ENCODE results near the gene BMP4. TPM values are rescaled to one million over a fixed set of nuclear protein-coding genes. Genes with fewer than 3 reads are reported as not detected.
A peak's percentile ranks its signal among the peaks of the same experiment; 100 is the strongest.
"Not testable (repeated sequence)": the region's sequence is repeated elsewhere in the genome, so short reads cannot be mapped to it uniquely, and the experiment has no call there.

The BMP4 gene
- total RNA-seq (2012; rRNA removed), result 0.87 TPM in 1 of 2 replicates, not detected in the other

DNA sequence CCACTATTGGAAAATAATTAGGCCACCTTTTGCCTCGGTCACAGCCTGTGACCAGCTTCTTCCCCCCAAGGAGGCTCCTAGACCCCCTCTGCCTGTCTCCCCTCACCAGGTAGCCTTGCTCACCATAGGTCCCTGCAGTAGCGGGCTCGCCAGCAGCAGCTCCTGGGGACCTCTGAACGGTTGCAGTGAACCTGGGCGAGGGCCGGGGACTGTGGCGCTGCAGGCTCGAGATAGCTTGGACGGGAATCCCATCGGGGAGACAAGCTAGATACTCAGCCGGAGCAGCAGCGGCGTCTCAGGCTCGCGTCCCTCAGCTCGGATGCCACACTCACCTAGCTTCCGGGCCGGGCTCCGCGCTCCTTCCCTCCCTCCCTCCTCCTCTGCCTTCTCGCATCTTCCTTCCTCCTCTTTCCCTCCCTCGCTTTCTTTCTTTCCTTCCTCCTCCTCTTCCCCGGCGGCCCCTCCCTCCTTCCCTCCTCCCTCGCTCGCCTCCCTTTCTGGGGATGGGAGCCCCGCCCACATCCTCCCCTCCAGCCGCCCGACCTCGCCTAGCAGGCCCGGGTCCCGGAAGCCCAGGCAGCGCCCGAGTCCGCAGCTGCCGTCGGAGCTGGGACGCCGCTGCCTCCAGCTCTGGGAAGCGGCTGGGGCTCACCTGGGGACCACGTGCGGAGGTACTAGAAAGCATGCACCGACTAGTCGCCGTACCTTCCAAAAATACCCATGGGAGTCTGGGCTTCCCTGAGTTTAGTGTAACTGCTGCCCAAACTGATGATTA is at the start of gene BMP4:
Gene BMP4, minus strand, starts transcription at position 399 of the 775 bp plus-strand sequence. CDS start 4,603 bp downstream, outside the sequence.
- H3K36me3 ChIP-seq (ENCODE audit: insufficient read depth, low read length), result no peaks in the 10 kb centered on the region
- peaks cover 27% of the 10 kb centered on the region for H3K27me3 ChIP-seq (ENCODE audit: control insufficient read depth, insufficient read depth, low read length)
- peak within 1 kb of the TSS; percentile 82 for H3K9ac ChIP-seq (ENCODE audit: low read depth, low read length)
- no peaks in the 10 kb centered on the region for H3K9me3 ChIP-seq (replicated peaks; ENCODE audit: low read length)
- peak within 1 kb of the TSS; percentile 78 for H3K4me3 ChIP-seq (ENCODE audit: low read length)
- H3K4me2 ChIP-seq (ENCODE audit: low read length), result peak within 1 kb of the TSS; percentile 99
- peaks cover 39% of the 10 kb centered on the region for H3K4me1 ChIP-seq (ENCODE audit: control insufficient read depth, insufficient read depth, low read length)

DNA sequence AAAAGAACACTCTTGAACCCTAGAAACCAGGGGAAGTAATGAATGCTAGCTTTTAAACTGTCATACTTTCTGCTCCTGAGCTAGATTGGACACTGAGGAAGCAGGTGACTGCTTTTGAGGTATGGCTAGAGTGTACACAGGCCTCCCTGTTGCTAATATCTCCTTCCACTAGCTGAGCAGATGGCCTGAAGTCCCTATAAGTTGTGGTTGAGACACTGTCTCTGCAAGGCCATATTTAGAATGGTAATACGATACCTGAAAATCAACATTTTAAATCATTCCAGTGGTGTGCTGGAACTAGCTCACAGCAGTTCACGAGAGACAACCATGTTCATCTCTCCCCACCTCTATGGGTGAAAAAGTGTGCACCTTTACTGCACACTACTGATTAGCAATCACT is 46.4 kb upstream of the BMP4 start:
- Histone ChIP-seq H3K4me3 (ENCODE audit: low read length) (no peak overlapping the region), H3K27me3 (ENCODE audit: control insufficient read depth, insufficient read depth, low read length) (no peaks in the 10 kb centered on the region), H3K4me1 (ENCODE audit: control insufficient read depth, insufficient read depth, low read length) (peaks cover 51% of the 10 kb centered on the region), H3K9me3 (replicated peaks; ENCODE audit: low read length) (no peaks in the 10 kb centered on the region), H3K36me3 (ENCODE audit: insufficient read depth, low read length) (no peaks in the 10 kb centered on the region), H3K9ac (ENCODE audit: low read depth, low read length) (no peak overlapping the region), H3K4me2 (ENCODE audit: low read length) (peak overlapping the region; percentile 32)

DNA sequence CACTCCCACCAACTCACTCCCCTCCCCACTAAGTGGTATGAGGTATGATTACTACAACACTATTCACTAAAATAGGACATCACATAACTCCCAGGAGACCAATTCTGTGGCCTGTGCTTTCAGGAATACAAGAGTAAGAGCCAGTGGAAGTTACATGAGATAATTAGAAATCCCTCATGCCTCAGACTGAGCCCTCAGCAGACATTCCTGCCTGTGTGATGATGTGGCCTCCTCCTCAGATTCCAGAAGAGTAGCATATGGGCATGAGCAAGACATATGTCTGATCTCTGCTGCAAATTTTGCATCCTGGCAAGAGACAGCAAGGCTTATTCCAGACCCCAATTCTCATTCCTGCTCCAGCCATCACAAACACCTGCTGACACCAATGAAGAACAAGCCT is 46.0 kb upstream of the BMP4 start:
- Histone ChIP-seq H3K27me3 (ENCODE audit: control insufficient read depth, insufficient read depth, low read length) (no peaks in the 10 kb centered on the region), H3K4me3 (ENCODE audit: low read length) (no peak overlapping the region), H3K4me1 (ENCODE audit: control insufficient read depth, insufficient read depth, low read length) (peaks cover 51% of the 10 kb centered on the region), H3K9me3 (replicated peaks; ENCODE audit: low read length) (no peaks in the 10 kb centered on the region), H3K4me2 (ENCODE audit: low read length) (peak overlapping the region; percentile 37), H3K9ac (ENCODE audit: low read depth, low read length) (no peak overlapping the region), H3K36me3 (ENCODE audit: insufficient read depth, low read length) (no peaks in the 10 kb centered on the region)

DNA sequence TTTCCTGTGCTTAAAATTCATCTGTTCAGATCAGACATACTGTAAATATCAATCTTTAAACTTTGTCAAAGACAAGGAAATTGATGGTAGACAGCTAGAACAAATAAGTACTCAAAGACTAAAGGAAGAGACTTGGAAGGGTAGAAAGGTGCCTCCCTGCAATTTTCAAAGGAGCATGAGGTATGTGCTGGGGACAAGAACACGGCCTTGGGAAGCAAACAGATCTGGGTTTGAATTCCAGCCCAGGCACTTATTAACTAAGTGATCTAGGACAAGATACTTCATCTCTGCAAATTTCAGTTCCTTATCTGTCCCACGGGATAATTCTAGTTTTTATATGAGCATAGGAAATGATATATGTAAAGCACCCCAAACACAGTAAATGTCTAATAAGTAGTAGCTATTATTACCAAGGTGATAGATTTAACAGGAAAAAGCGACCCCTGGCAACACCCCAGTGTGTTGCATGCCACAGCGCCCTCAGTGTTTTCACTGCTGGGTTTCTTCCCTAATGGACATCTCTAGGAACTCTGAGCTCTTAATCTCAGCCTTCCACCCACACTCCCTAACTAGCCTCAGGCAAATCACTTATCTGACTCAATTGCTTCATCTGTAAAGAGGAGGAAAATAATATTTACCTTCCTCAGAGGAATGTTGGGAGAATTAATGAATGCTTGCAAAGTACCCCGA is 44.7 kb upstream of the BMP4 start:
- peak overlapping the region; percentile 9 for H3K9ac ChIP-seq (ENCODE audit: low read depth, low read length)
- no peaks in the 10 kb centered on the region for H3K36me3 ChIP-seq (ENCODE audit: insufficient read depth, low read length)

DNA sequence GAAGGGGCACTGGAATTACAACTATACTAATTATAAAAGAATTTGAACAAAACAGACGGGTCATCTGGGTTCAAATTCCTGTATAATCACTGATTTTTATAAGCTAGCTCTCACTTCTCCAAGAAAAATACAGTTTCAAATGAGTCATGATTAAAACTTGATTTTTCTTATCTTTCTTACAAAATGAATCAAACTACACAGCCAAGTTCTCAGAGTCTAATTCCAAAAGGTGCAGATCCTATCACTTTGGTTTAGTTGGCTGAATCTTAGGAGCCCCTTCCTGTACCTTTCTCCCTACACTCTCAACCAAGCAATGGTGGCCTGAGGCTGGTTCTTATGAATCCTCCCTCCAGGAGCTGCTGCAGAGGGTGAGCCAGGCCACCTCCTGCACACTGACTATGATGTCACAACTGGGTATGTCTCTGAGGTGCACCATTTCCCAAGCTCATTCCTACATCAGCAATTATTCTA is 43.8 kb upstream of the BMP4 start:
- peaks cover 51% of the 10 kb centered on the region for H3K4me1 ChIP-seq (ENCODE audit: control insufficient read depth, insufficient read depth, low read length)
- H3K9ac ChIP-seq (ENCODE audit: low read depth, low read length), result peak overlapping the region; percentile 24

More for the DNA sequence above, 44.7 kb upstream of the BMP4 start:
- H3K4me2 ChIP-seq (ENCODE audit: low read length), result no peak overlapping the region
- H3K4me3 ChIP-seq (ENCODE audit: low read length), result no peak overlapping the region
- H3K4me1 ChIP-seq (ENCODE audit: control insufficient read depth, insufficient read depth, low read length), result peaks cover 51% of the 10 kb centered on the region
- H3K27me3 ChIP-seq (ENCODE audit: control insufficient read depth, insufficient read depth, low read length), result no peaks in the 10 kb centered on the region
- H3K9me3 ChIP-seq (replicated peaks; ENCODE audit: low read length), result no peaks in the 10 kb centered on the region

DNA sequence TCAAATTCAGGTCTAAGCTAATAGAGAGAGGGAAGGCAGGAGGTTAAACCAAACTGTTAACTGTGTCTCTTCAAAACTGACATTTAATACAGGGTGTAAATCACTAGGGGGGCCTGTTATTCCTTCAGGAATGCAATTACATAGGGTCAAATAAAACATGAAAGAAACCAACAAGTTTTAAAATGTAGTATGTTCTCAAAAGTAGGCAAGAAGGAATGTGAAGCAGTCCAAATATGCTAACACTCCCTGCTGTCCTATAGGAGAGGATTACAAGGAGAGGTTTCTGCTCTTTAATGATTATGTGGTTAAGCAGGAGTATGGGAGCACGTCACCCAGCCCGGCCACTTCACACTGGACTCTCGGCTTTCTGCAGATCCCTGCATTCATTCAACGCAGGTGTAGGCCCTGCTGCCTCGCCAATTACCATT is 42.5 kb upstream of the BMP4 start:
- Histone ChIP-seq H3K9ac (ENCODE audit: low read depth, low read length) (peak overlapping the region; percentile 46), H3K4me1 (ENCODE audit: control insufficient read depth, insufficient read depth, low read length) (peaks cover 51% of the 10 kb centered on the region), H3K4me2 (ENCODE audit: low read length) (peak overlapping the region; percentile 42), H3K36me3 (ENCODE audit: insufficient read depth, low read length) (no peaks in the 10 kb centered on the region), H3K4me3 (ENCODE audit: low read length) (no peak overlapping the region), H3K27me3 (ENCODE audit: control insufficient read depth, insufficient read depth, low read length) (no peaks in the 10 kb centered on the region), H3K9me3 (replicated peaks; ENCODE audit: low read length) (no peaks in the 10 kb centered on the region)

More for the DNA sequence above, 43.8 kb upstream of the BMP4 start:
- peak overlapping the region; percentile 16 for H3K4me2 ChIP-seq (ENCODE audit: low read length)
- H3K27me3 ChIP-seq (ENCODE audit: control insufficient read depth, insufficient read depth, low read length), result no peaks in the 10 kb centered on the region
- no peaks in the 10 kb centered on the region for H3K9me3 ChIP-seq (replicated peaks; ENCODE audit: low read length)
- H3K4me3 ChIP-seq (ENCODE audit: low read length), result peak overlapping the region; percentile 26
- no peaks in the 10 kb centered on the region for H3K36me3 ChIP-seq (ENCODE audit: insufficient read depth, low read length)

DNA sequence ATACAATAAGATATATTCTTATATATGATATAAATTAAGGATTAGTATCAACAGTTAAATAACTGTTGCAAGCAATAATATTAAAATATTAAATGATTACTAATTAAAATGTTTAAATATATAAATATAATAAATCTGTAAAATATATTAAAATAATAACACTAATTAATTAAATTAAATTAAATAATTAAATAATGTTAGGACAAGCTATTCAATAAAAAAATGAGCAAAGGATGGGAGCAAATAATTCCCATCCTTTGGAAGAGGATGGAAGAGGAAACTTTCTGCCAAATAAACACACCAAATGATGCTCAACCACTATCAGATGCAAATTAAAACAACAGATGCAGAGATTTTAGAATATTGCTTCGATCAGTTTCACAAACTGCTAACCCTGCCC is 39.4 kb upstream of the BMP4 start:
- peaks cover 27% of the 10 kb centered on the region for H3K4me1 ChIP-seq (ENCODE audit: control insufficient read depth, insufficient read depth, low read length)
- no peak overlapping the region for H3K9ac ChIP-seq (ENCODE audit: low read depth, low read length)

DNA sequence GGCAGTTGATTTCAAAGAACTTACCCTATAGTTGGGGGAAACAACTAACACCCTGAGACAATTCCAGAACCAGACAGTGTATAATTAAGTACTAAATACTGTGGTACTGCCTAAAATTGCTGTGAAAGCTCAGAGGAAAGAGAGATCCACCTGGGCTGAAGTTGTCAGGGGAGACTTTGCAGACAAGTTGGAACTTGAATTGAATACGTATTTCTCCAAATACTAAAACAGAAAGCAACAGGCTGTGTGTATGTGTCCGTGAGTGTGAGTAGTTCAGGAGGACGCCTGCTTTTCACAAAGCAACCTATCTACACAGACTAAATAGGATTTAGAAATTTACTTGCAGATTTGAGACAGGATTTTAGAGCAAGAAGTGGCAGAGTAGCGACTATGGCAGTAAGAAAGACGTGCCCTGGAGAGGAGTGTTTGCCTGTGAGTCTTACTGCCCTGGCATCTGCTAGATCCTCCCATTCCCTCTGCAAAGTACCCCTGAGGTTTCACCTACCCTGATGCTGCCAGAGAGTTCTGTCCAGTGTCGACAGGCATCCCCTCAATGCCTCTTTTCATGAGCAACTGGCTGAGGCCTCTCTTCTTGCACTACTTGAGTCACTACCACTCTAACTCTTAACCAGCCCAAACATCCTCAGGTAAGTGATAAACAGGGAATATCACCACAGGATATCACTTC is 37.4 kb upstream of the BMP4 start:
- Histone ChIP-seq H3K9ac (ENCODE audit: low read depth, low read length) (no peak overlapping the region), H3K4me3 (ENCODE audit: low read length) (no peak overlapping the region), H3K36me3 (ENCODE audit: insufficient read depth, low read length) (no peaks in the 10 kb centered on the region), H3K27me3 (ENCODE audit: control insufficient read depth, insufficient read depth, low read length) (no peaks in the 10 kb centered on the region), H3K4me2 (ENCODE audit: low read length) (no peak overlapping the region), H3K4me1 (ENCODE audit: control insufficient read depth, insufficient read depth, low read length) (peaks cover 8% of the 10 kb centered on the region), H3K9me3 (replicated peaks; ENCODE audit: low read length) (no peaks in the 10 kb centered on the region)

More for the DNA sequence above, 39.4 kb upstream of the BMP4 start:
- H3K27me3 ChIP-seq (ENCODE audit: control insufficient read depth, insufficient read depth, low read length), result no peaks in the 10 kb centered on the region
- no peaks in the 10 kb centered on the region for H3K36me3 ChIP-seq (ENCODE audit: insufficient read depth, low read length)
- no peaks in the 10 kb centered on the region for H3K9me3 ChIP-seq (replicated peaks; ENCODE audit: low read length)
- H3K4me2 ChIP-seq (ENCODE audit: low read length), result no peak overlapping the region
- no peak overlapping the region for H3K4me3 ChIP-seq (ENCODE audit: low read length)

DNA sequence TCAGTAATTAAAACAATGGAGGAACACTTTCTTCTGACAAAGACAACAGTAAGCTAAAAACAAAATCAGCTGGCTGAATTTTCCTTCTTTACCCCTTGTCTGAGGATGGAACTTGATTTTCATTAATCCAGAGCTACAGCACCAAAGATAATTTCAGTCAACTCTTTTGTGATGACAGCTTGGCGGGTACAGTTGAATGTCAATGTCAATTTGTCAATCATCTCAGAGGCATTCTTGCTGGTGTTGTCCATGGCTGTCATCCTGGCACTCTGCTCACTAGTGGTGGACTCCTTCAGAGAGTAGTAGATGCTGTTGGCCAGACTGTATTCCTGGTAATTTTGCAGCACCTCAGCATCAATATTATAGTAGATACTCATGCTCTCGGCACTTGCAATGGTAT is 34.4 kb upstream of the BMP4 start:
- H3K27me3 ChIP-seq (ENCODE audit: control insufficient read depth, insufficient read depth, low read length), result no peaks in the 10 kb centered on the region
- no peaks in the 10 kb centered on the region for H3K9me3 ChIP-seq (replicated peaks; ENCODE audit: low read length)
- no peak overlapping the region for H3K4me2 ChIP-seq (ENCODE audit: low read length)
- H3K4me1 ChIP-seq (ENCODE audit: control insufficient read depth, insufficient read depth, low read length), result no peaks in the 10 kb centered on the region
- H3K9ac ChIP-seq (ENCODE audit: low read depth, low read length), result no peak overlapping the region
- H3K36me3 ChIP-seq (ENCODE audit: insufficient read depth, low read length), result no peaks in the 10 kb centered on the region
- no peak overlapping the region for H3K4me3 ChIP-seq (ENCODE audit: low read length)

DNA sequence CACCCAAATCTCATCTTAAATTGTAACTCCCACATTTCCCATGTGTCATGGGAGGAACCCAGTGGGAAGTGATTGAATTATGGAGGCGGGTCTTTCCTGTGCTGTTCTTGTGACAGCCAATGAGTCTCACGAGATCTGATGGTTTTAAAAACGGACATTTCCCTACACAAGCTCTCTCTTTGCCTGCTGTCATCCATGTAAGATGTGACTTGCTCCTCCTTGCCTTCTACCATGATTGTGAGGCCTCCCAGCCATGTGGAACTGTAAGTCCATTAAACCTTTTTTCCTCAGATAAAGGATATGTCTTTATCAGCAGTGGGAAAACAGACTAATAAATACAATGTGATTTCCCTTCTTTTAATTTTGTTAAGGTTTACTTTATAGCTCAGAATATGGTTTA is 30.1 kb upstream of the BMP4 start:
- H3K36me3 ChIP-seq (ENCODE audit: insufficient read depth, low read length); H3K9me3 ChIP-seq (replicated peaks; ENCODE audit: low read length); H3K4me2 ChIP-seq (ENCODE audit: low read length); H3K4me1 ChIP-seq (ENCODE audit: control insufficient read depth, insufficient read depth, low read length); H3K27me3 ChIP-seq (ENCODE audit: control insufficient read depth, insufficient read depth, low read length); H3K9ac ChIP-seq (ENCODE audit: low read depth, low read length); H3K4me3 ChIP-seq (ENCODE audit: low read length): not testable (repeated sequence)

DNA sequence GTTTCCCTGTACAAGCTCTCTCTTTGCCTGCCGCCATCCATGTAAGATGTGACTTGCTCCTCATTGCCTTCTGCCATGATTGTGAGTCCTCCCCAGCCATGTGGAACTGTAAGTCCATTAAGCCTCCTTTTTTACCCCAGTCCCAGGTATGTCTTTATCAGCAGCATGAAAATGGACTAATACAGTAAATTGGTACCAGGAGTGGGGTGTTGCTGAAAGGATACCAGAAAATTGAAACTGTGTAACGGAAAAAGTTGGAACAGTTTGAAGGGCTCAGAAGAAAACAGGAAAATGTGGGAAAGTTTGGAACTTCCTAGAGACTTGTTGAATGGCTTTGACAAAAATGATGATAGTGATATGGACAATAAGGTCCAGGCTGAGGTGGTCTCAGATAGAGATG is 28.3 kb upstream of the BMP4 start:
- H3K4me3 ChIP-seq (ENCODE audit: low read length); H3K36me3 ChIP-seq (ENCODE audit: insufficient read depth, low read length); H3K9ac ChIP-seq (ENCODE audit: low read depth, low read length); H3K4me2 ChIP-seq (ENCODE audit: low read length); H3K27me3 ChIP-seq (ENCODE audit: control insufficient read depth, insufficient read depth, low read length); H3K9me3 ChIP-seq (replicated peaks; ENCODE audit: low read length): not testable (repeated sequence)
- peaks cover 12% of the 10 kb centered on the region for H3K4me1 ChIP-seq (ENCODE audit: control insufficient read depth, insufficient read depth, low read length)
